HG03159 (cell line): ENCODE data around the gene LRRC41.
A peak's percentile ranks its signal among the peaks of the same experiment; 100 is the strongest.
"Not testable (repeated sequence)": the region's sequence is repeated elsewhere in the genome, so short reads cannot be mapped to it uniquely, and the experiment has no call there.

Source experiments
- ATAC-seq: cut with Tn5 transposase; IDR thresholded peaks from one replicate; pipeline ENCODE4 v1.9.1; 2021; ENCODE audit warnings: mild to moderate bottlenecking, moderate library complexity; ENCODE audit not compliant: unreplicated experiment

Gene LRRC41, protein sequence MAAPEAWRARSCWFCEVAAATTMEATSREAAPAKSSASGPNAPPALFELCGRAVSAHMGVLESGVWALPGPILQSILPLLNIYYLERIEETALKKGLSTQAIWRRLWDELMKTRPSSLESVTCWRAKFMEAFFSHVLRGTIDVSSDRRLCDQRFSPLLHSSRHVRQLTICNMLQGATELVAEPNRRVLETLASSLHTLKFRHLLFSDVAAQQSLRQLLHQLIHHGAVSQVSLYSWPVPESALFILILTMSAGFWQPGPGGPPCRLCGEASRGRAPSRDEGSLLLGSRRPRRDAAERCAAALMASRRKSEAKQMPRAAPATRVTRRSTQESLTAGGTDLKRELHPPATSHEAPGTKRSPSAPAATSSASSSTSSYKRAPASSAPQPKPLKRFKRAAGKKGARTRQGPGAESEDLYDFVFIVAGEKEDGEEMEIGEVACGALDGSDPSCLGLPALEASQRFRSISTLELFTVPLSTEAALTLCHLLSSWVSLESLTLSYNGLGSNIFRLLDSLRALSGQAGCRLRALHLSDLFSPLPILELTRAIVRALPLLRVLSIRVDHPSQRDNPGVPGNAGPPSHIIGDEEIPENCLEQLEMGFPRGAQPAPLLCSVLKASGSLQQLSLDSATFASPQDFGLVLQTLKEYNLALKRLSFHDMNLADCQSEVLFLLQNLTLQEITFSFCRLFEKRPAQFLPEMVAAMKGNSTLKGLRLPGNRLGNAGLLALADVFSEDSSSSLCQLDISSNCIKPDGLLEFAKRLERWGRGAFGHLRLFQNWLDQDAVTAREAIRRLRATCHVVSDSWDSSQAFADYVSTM

DNA sequence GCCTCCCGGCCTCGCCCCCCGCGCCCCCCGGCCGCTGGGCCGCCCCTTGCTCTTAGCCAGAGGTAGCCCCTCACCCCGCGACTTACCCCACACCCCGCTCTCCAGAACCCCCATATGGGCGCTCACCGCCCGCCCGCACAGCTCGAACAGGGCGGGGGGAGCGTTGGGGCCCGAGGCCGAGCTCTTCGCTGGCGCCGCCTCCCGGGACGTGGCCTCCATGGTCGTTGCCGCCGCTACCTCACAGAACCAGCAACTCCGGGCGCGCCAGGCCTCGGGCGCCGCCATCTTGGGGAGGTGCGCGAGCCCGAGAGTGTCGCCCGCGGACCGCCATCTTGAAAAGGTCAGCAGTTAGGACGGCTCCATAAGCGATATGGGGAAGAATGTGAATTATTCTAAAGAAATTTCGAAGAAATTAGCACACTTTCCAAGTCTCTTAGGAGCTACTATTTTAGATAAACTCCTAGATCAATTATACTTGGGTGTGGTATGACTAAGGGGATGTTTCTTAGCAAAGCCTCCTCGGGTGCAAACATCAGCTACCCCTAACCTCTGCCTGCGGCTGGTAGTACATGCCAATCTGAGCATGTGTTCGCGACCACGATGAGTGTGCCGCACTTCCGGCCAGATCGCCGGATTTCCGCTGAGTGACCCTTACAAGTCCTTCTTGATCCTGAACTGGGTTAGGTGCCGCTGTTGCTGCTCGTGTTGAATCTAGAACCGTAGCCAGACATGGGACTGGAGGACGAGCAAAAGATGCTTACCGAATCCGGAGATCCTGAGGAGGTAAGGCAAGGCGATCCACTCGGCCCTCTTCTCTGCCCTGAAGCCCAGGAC is at the start of gene LRRC41, which contains the start of gene UQCRH:
LRRC41 (minus strand) TSS at position 579 of the 834 bp plus-strand sequence; CDS start at position 285, 294 bp downstream.
UQCRH (plus strand) TSS at position 661 of the 834 bp plus-strand sequence; CDS start at position 730, 69 bp downstream.
- peak; percentile 81 for ATAC-seq

DNA sequence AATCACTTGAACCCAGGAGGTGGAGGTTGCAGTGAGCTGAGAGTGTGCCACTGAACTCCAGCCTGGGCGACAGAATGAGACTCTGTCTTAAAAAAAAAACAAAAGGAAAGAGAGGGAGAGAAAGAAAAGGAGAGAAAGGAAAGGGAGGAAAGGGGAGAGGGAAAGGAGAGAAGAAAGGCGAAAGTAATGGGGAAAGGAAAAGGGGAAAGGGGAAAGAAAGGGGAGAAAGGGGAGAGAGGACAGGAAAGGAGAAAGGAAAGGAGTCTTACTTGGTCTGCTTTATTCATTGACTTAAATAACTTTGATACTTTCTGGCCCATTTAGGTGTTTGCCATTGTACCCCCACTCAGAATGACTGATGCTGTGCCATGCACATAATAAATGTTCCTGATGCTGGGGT is 48.9 kb upstream of the LRRC41 start:
- no peak for ATAC-seq

DNA sequence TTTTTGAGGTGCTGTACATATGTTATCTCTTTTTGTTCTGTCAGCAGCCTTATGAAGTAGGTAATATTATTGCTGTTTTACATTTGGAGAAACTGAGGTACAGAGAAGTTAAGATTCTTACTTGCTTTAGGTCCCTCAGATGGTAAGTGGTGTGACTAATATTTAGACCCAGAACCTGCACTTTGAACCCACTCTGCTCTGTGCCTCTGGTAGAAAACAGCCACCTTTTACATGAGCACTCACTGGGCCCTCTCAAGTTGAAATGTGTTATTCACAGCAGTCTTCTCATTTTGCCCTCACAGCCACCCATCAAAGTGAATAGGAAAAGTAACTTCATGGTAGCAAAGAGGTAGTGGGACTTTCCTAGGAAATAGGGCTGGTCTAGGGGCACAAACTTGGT is 41.9 kb upstream of the LRRC41 start:
- ATAC-seq, result no peak

DNA sequence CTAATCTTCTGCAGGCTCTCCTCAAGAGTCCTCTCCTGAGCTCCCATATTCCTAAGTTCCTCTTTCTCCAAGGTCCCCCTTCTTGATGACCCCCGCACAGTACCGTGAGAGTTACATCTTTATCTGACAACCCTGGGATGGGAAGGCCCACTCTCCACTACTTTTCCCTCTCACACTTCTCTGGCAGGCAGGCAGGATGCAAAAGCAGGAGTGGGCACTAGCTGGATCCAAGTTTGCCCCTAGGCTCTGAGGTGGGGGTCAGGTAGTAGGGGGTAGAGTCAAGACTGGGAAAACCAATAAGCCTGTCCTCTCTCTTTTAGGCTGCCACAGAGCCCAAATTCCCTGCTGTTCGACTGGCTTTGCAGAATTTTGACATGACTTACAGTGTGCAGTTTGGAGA is 41.1 kb upstream of the LRRC41 start:
- no peak for ATAC-seq

DNA sequence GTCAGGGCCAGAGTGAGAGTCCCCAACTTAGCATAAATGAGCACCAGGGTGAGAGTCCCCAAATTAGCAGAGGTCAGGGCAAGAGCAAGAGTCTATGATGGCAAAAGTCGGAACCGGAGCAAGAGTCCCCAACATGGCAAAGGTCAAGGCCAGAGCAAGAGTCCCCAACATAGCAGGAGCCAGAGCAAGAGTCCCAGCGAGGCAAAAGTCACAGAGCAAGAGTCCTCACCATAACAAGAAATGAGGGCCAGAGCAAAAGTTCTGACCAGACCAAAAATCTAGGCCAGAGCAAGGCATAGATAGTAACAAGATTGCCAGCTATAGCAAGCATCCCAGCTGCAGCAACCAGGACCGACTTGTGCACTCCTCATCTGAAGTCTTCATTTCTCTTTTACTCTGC is 40.3 kb upstream of the LRRC41 start:
- ATAC-seq, result no peak

DNA sequence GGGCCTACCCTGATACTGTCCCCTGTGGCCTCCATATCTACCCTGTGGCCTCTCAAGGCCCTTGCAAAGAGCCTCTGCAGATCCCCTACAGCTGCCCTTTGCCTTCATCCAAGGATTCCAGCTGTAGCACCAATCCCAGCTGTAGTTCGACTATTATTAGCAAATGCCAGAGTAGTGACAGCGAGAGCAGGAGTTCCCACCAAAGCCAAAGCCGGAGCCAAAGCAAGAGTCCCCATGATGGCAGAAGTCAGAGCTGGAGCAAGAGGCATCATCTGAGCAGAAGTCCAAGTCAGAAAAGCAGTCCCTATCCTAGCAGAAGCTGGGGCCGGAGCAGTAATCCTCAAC is 39.9 kb upstream of the LRRC41 start:
- no peak for ATAC-seq

DNA sequence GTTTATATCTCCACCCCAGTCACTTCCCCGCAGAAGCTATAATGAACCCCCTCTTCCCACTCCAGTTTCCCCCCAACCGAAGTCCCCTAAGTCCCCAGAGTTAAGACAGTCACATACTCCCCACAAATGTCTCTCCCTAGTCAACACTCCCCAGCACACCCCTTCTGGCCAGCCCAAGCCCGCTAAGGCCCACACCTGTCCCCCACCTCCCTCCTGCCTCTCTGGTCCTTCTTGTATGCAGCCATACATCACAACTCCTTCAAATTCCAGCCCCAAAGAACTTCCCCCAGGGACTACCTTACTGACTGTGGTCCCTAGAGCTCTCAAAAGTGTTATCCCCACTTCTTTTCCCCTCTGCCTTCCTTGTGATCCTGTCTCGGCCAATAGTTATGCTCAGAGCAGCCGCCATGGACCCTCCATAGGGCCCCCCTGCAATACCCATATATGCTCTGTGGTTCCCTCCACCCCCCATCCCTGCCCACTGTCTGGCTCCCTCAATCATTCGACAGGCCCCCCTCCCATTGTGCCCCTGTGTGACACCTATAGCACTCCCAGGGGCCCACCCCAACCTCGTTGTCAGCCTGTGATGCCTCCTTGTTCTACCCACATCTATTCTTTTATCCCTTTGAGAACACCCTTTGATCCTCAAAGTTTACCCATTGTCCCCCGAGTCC is 39.4 kb upstream of the LRRC41 start:
- ATAC-seq, result no peak

DNA sequence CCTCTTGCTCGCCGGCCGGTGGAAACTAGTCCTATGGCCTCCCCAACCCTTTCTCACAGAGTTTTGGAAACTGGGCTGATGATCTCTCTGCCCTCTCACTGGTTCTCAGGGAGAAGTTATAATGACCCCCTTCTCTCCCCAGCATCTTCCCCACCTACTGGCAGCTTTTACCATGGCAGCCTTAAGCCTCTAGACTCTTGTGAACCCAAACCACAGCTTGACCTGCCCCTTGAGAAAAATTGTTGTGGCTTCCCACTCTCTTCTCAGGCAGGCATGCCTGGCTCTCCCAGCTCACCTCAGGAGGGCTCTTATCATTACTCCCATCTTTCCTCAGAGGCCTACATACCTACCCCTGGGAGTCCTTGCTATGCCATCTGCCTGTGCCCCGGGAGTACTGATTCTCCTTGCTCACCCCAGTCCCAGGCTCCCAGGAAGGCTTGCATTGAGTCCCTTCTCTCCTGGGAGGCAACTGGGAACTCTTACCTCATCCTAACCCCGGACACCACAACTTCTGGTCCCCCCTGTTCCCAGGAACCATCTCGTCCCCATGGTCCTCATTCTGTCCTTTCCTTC is 38.8 kb upstream of the LRRC41 start:
- peak; percentile 42 for ATAC-seq

DNA sequence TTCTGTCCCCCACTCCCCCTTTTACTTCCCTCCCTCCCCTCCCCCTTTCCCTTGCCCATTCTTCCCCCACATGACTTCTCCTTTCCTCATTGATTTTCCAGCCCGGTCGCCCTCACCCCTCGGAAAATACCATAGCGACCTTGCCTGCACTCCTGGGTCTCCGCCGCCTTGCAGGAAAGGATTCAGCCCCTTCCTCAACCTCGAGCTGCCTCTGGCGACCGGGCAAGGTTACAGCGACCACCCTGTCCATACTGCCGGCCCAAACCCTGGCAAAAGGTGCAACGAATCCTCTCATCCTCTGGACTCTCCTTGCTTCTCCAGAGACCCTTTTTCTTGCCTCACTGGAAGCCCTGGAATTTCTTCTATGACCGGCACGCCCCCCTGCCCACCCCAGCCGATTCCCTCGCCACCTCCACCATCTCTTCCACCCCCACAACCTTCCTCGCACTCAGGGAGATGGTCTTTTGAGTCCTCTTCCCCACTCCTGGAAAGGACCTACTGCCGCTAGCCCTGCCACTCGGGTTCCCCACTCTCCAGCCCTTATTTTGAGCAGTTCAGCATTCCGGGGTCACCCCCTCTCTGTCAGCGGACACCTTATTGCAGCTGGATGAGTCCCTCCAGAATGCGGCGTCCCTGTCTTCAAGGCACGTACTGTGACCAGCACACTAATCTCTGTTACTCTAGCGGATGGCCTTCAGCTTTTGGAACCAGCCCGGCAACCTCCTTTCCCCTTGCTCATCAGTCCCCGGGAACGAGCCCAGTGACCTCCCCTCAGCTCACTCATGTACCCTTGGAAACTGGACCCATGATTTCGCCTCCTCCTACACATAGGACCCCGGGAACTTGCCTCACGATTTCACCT is 38.0 kb upstream of the LRRC41 start:
- ATAC-seq, result no peak

DNA sequence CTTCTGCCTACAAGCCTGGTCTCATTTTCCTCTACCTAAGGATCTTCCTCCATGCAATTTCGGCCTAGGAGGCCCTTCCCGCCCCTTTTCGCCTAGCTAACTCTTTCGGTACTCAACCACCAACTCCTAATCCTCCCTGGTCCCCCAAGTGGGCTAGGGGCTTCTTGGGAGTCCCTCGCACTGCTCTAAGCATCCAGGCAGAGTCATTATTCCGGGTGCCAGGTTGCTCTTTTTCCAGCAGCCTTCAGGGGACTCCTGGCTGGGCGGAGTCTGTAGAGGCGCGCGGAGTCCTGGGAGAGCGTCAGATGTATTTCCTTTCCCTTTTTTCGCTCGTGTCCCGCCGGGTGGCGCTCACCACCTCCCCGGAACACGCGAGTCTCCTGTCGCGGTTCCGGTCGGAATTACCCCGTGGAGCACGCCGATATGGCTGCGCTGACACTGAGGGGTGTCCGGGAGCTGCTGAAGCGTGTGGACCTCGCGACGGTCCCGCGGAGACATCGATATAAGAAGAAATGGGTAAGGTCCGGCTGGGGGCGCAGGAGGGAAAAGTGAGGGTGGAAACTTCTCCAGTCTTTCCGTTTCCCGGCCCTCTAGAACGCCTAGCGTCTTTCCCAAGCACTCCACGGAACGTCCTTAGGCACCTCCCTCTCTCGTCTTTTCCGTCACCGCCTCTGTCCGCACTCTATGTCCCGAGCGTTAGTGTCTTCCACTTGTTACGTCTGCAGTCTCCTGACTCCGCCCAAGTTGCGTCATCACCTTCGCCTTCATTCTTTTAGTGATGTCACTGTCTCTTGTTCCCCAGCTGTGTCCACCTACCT is 37.2 kb upstream of the LRRC41 start, which contains the start of gene NSUN4:
NSUN4 (plus strand) TSS at position 404 of the 818 bp plus-strand sequence; CDS start at position 424, 20 bp downstream.
- peak; percentile 69 for ATAC-seq

DNA sequence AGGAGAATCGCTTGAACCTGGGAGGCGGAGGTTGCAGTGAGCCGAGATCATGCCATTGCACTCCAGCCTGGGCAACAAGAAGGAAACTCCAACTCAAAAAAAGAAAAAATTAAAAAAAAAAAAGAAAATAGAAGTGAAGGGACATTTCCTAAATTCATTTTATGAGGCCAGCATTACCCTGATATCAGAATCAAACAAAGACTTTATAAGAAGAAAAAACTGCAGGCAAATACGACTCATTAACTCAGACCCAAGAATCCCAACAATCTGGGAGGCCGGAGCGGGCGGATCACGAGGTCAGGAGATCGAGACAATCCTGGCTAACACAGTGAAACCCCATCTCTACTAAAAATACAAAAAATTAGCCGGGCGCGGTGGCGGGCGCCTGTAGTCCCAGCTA is 34.0 kb upstream of the LRRC41 start:
- not testable (repeated sequence) for ATAC-seq

DNA sequence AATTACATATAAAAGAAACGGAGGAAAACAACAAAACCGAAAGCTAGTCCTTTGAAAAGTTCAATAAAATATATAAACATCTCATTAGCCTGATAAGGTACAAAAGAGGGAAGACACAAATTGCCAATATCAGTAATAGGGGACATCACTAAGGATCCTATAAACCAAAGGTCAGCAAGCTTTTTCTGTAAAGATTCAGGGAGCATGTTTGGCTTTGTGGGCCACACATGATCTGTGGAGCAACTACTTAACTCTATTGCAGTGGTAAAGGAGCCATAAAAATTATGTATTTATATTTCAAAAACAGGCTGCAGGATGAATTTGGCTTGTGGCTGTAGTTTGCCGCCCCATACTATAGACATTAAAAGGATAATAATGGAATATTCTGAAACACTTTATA is 31.7 kb upstream of the LRRC41 start:
- no peak for ATAC-seq

DNA sequence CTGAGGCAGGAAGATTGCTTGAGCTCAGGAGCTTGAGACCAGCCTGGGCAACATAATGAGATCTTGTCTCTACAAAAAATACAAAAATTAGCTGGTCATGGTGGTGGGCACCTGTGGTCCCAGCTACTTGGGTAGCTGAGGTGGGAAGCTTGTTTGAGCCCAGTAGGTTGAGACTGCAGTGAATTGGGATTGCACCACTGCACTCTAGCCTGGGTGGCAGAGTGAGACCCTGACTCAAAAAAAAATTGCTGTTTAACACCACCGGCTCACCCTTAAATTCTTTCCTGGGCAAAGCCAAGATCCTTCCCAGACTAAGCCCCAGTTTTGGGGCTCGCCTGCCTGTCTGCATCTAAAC is 30.6 kb upstream of the LRRC41 start:
- ATAC-seq, result no peak

DNA sequence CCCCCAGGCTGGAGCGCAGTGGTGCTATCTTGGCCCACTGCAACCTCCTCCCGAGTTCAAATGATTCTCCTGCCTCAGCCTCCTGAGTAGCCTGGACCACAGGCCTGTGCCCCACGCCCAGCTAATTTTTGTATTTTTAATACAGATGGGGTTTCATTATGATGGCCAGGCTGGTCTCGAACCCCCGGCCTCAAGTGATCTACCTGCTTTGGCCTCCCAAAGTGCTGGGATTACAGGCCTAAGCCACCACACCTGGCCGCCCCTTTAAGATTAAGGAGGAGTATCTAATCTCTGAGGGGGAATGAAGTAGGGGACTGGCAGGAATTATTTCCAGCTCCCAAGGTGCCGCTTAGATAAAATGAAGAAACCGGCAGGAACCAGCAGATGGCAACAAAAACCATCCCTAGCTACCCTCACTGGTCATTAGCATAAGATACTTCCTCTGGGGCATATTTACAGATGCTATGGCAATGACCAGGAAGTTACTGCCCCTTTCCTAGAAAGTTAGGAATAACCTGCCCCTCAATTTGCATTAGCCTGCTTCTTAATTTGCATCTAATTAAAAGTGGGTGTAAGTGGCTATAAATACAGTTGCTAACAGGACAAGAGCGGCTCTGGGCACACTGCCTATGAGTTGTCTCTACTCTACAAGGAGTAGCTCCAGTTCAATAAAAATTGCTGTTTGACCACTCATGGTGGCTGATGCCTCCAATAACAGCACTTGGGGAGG is 30.0 kb upstream of the LRRC41 start:
- ATAC-seq, result peak; percentile 47

DNA sequence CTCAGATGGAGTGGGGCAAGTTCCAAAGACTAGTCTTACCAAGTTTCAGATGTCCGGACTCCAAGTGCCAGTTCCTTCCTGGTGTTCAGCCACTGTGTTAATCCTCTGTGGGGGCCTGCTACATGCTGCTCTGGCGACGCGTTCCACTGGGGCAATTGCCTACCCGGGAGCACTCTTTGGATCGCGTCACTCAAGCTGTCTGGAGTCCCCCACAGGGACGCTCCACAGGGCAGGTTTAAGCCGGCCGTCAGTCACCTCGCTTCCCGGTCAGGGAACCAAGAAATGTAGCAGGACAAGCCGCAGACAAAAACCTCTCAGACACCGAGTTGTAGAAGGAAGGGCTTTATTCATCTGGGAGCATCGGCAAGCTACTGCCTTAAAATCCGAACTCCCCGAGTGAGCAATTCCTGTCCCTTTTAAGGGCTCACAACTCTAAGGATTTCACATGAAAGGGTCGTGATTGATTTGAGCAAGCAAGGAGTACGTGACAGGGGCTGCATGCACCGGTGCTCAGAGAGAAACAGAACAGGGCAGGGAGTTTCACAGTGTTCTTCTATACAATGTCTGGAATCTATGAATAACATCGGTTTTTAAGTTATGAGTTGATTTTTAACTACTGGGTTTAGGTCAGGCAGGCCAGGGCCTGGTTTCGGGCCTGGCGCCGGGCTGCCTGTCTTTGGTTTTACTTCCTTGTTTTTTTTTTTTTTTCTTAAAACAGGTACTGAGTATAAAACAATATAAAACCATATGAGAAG is 28.5 kb upstream of the LRRC41 start:
- not testable (repeated sequence) for ATAC-seq

DNA sequence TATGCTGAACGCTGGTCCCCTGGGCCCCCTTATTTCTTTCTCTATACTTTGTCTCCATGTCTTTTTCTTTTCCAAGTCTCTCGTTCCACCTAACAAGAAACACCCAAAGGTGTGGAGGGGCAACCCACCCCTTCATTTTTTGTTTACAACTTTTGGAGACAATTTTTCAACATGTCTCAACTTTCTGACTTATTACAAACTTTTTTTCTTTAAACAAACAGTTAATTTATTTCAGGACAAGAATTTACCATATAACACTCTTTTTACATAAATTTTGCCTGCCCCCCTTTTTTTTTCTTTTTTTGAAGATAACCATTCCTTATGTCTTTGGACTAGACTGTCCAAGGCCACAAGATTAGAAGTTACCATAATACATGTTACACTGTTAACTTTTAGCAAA is 27.0 kb upstream of the LRRC41 start:
- ATAC-seq, result not testable (repeated sequence)

DNA sequence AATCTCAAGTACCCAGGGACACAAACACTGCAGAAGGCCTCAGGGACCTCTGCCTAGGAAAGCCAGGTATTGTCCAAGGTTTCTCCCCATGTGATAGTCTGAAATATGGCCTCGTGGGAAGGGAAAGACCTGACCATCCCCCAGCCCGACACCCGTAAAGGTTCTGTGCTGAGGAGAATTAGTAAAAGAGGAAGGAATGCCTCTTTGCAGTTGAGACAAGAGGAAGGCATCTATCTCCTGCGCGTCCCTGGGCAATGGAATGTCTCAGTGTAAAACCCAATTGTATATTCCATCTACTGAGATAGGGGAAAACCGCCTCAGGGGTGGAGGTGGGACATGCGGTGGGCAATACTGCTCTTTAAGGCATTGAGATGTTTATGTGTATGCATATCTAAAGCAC is 26.4 kb upstream of the LRRC41 start:
- not testable (repeated sequence) for ATAC-seq
